GM20431 (cell line): Measurements from ENCODE around the gene RGL2.

Source experiments
- in situ Hi-C: fragments of 300-500 bp; cut with MseI, MboI; formaldehyde crosslinking; loops from one replicate; pipeline ENCODE4 v1.15.0; 2020; ENCODE audit warnings: low sequenced_read_pairs; ENCODE audit not compliant: unreplicated experiment

Gene RGL2

DNA sequence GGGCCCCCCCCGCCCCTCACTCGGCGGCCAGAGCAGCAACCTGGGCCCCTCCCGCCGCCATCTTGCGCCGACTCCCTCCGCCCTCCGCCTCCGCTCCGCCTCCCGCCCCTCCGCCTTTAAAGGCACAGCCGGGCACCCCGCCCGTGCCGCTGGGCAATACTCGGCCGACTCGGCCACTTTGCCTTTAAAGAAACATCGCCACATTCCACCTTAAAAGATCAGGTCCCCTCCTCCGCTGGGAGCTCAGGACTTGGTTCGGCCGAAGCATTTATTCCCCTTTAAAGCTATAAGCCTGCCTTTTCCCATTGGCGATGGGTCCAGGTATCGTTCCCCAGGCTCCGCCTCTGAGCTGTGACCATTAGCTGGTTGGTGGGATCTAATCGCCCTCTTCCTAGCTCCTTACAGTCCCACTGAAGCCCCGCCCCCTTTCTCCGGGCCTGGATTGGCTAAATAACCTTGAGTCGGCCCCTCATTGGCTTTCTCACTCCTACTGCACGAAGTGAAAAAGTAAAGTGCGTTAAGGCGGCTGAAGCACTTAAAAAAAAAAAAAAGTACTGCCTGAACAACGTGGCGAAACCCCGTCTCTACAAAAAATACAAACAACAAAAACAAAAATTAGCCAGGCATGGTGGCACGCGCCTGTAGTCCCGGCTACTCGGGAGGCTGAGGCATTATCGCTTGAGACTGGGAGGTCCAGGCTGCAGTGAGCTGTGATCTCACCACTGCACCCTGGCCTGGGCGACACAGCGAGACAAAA lies 19.1 kb upstream of the RGL2 start, which contains the start of gene ZBTB22:
ZBTB22 (minus strand) TSS at position 76 of the 757 bp plus-strand sequence. CDS start 828 bp downstream, outside the sequence.
- in situ Hi-C loops: no loop called here

DNA sequence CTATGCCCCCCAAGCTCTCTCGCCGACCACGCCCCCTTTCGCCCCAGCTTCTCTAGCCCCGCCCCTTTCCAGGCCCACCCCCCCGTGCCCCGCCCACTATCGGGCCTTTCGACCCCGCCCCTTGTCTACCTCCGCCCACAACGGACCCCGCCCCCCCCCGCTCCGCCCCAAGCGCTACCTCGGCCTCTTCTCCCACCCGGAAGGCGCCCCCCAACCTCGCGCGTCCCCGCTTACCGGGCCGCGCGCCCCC lies 18.6 kb upstream of the RGL2 start:
- in situ Hi-C loops: no loop called here

DNA sequence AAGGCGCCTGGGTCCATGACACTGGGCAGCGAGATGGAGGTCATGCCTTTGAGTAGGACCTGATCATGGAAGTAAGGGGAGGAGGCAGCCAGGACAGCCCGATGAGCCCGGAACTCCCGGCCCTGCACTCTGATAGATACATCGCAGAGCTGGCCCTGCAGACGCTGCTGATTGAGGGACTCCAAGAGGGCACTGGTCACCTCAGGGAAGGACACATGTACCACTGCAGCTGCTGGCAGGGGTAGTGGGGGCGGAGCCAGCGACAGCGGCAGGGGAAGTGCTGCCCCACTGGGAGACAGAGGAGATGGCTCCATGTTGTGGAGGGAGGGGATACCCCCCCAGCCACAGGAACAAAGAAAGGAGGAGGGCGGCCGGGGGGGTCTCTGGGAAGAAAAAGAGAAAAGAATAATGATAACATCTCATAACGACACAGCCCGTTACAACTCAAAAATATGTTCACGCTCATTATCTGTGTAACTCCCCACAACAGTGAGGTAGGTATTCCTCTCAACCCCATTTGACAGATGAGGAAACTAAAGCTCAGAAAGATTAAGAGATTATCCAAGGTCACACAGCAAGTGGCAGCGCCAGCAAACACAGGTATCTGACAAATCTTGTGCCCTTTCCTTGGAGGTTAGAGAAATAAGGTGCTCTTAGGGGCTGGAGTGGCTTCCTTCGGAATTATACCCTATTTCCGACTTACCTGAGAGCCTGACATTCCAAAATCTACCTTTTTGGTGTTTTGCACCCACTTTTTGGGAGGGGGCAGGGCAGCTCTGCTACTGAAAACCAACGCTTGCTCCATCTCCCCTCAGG lies 18.1 kb upstream of the RGL2 start:
- in situ Hi-C loops: no loop called here

DNA sequence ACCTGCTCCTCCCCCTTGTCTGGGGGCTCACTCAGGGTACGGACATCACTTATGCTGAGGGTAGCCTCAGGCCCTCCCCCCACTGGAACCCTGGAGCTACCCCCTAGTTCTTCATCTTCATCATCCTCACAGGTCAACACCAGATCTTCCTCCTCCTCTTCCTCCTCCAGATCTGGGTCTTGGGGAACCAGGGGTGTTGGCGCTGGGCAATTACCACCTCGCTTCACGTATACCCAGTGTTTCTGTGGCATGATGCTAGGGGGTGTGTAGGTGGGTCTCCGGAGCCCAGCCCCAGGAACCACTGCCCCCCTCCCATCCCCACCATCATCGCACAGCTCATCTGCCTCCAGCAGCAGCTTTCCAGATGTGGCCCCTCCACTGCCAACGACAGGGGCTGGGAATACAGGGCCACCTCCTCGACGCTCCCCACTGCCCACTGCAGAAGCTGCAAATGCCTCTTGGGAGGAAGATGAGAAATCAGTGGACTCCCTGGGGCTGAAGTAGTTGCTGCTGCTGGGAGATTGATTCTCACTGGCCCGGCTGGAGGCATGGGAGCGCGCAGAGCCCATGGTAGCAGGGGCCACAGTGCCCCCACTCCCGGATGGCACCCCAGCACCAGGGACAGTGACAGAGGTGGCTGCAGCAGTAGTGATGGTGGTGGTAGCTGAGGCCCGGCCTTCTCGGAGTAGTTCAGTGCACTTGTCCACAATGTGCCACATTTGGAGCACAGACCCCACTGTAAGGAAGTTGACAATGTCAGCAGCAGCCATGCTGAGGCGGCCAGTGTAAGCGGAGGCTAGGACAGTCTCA lies 17.3 kb upstream of the RGL2 start:
- in situ Hi-C loops: no loop called here

DNA sequence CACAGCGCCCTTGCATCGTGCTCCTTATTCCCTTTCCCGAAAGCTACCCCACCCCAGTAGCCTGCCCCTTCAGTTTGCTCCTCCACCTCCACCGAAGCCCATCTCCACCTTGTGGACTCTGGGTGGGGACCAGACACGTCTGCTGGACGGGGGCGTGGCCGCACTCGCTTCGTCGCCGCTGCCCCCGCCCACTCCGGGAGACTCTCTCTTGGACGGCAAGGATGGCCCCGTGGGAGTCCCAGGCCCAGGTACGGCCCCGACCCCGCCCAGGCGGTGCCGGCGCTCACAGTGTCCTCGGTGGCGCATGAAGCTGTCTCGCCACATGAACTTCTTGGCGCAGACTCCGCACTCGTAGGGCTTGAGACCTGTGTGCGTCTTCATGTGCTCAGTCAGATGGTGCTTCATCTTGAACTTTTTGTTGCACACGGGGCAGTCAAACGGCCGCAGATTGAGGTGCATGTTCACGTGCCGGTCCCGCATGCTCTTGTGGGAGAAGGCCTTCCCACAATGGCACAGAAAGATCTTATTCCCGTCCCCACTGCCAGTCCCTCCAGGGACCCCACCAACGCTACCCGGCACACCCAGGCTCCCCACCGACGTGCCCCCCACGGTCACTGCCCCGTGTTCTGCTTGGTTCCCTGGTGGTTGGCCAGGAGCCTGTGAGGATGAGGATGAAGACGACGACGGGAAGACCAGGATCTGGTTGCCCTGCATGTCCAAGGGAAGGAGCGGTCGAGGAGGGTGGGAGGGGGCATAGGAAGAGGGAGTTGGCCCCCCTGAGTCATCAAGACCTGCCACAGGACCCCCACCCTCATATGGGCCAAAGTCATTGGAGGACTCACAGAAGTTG lies 16.4 kb upstream of the RGL2 start:
- in situ Hi-C loops: no loop called here

DNA sequence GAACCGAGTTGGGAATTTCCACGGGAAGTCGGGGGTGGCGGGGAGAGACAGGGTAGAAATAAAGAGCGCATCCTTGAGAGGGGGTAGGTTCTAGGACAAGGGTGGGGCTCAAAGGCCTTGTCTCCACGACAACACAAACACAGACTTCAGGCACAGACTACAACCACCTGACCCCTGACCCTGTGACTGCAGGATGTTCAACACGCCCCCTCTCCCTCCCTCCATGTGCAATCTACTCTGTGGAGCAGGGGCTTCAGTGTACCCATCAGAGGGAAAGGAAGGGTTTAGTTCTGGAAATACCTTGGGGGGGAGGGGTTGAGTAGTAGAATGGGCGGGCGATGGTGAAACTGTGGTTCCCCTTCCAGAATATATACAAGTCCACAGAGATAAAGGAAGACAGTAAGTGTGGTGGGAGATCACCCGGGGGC lies 15.8 kb upstream of the RGL2 start:
- in situ Hi-C loops: no loop called here

DNA sequence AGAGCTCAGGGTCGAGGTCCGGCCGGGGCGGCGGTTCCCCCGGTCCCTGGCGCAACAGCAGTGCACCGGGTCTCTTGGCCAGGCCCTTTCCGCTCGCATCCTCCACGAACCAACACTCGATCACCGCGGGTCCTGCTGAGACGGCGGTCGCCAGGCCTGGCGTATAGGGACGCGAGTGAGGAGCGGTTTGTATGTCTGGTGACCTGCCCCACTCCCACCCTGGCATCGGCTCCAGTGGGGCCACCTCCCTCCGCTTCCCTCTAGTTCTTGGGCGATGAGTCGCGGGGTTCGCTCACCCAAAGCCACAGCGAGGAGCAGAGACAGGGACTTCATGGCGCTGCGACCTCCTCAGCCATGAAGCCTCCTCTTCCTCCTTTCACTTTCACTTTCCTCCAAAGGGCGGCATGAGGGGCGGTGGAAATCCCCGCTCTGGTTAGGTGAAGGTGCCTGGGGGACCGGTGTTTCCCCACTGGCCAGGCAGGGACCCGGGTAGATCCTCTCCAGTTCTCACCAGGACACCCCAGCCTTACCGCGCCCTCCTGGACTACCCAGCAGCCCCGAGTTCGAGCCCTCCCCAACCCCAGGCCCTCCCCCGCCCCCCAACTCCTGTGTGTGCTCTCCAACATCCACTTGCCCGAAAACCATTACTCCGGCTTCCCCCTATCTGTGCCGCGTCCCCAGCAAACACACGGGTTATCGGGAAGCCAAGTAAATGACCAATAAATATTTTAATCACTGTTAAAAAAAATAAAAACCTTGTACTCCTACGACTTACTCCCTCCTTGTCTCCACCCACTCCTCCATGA lies 15.2 kb upstream of the RGL2 start, which contains the start of gene TAPBP:
TAPBP (minus strand) TSS at position 370 of the 806 bp plus-strand sequence; CDS start at position 333, 37 bp downstream.
- in situ Hi-C loops: no loop called here

DNA sequence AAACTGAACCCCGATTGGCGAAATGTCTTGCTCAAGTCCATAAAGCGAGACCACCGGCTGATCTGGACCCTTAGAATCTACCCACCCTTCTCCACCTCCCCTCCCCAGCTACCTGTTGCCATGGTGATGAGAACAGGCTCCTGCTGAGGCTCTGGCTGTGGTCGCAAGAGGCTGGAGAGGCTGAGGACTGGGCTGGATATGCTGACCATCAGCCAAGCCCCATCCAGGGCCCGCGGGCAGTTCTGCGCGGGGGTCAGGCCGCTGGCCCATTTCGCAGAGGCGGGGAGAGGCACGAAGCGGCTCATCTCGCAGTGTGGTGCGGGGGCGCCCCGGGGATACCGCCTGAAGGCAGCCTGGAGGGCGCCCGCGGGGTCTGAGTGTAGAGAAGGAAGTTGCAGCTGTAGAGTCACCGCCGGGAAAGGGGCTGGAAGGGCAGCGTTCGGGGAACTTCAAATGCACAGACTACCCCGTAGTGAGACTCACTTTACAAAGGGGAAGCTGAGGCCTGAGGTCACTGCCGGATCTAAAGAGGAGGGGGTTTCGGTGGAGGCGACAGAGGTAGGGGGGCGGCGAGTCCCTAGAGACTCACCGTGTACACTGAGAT lies 14.5 kb upstream of the RGL2 start:
- in situ Hi-C loops: no loop called here

DNA sequence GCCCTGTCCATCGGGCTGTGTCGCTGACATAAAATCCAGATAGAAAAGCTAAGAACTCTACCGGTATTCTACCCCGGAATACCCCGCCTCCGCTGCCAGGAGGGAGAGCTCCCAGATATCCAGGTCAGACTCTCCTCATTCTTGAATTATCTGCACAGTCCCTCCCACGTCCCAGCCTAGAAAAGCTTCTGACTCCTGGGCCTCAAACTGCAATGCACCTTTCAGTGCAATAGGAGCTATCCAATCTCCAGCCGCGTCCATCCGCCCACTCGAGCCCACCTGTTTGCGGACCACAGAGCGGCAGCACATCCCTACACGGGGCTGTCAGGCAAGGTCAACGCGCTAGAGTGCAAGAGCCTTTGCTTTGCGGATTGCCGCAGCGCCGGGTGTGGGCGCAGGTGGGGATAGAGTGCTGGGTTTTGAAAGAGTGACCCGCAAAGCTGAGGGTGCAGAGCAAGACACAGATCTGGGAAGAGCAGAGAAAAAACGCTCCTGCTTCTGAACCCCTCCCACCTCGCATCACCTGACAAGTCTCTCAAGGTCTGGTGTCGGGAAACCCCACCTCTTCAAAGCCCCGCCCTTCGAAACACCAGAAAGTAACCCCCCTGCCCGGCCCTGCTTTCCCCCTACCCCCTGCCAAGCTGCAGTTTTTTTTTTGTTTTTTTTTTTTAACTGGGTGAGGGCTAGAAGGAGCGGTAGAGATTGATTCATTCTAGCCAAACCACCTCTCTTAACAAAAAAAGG lies 13.8 kb upstream of the RGL2 start:
- in situ Hi-C loops: no loop called here

DNA sequence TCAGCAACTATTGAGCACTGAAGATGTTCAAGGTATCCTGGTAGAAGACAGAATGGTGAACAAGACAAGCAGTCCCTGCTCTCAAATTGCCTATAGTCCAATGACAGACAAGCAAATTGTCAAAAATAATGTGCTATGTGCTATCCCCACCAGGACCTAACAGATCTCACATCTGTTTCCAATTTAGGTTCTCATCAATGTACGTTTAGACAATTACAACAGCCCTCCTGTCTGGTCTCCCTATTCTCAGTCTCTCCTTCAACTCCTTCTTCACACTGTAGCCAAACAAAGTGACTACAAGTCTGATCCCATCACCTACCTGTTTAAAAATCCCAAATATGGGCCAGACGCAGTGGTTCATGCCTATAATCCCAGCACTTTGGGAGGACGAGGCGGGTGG lies 7.6 kb upstream of the RGL2 start:
- in situ Hi-C loops: no loop called here

DNA sequence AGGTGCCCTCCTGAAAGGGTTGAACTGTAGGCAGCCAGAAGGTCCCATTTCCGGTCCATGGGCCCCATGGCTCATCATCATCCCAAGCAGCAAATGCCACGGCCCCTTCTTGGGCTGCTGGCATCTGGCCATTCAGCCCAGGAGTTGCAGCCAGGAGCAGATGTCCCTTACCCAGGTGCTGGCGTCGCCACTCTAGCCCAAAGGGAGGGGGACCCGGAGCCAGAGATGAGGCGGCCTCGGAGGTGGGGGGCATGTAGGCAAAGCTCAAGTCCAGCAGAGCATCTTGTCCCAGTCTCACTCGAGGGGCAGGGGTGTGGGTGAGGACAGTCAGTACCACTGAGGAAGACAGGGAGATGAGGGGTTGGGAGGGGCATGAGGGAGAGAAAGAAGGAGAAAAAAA lies 6.3 kb upstream of the RGL2 start:
- in situ Hi-C loops: no loop called here

DNA sequence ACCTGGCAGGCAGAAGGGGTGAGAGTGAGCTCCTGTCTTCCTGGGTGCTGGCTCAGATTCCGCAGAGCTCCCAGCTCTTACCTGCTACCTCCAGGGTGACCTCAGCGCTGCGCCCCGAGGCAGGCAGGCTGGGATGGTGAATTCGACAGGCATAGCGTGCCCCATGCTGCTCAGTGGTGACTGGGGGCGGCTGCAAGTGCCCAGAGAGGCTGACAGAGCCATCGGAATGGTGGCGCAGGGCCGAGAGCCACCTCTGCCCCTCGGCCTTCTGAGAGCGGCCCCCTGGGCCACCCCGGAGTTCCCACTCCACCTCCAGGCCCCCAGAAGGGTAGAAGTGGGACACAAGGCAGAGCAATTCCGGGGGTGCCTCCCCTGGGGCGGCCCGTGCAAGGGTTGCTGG lies 5.5 kb upstream of the RGL2 start:
- in situ Hi-C loops: no loop called here

DNA sequence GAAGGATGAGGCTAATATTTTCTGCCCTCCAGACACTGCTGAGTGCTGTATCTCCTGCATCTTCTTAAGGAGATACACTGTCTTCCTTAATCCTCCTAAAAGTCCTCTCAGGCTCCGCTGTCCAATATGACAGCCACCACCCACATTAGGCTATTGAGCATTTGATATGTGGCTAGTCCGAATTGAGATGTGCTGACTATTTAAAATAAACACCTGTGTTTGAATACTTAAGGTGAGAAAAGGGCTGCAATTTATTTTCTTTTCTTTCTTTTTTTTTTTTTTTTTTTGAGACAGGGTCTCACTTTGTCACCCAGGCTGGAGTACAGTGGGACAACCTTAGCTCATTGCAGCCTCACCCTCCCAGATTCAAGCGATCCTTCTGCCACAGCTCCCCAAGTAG lies 3.1 kb upstream of the RGL2 start:
- in situ Hi-C loops: no loop called here

DNA sequence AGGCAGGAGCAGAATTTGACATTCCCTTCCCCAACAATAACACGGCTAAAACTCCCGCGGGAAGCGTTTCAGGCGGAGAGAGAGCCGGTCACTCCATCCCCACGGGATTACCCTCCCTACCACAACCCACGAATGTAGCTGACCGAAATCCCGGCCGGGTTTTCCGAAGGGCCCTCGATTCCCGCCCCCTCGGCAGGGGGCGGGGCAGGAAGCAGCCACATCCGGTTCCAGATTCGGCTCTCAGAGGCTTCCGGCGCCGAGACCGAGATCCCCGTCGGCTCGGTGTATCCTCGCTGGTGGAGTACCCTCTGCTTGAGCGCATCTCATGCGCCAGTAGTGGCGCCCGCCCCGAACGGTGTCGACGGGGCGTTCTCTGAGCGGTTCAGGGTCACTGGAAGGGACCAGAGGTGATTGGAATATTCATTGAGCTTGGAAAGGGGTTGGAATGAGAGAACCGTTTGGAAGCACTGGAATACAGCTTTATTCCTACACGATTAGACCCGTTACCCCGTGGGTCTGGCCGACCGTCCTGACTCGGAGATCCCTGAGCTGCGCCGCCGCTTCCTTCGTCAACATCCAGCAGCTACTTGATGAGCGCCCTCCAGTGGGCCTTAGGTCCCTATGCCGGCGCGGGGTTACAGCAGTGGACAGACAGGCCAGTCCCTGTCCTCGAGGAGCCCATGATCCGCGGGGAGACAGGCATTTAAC lies 649 bp upstream of the RGL2 start:
- in situ Hi-C loops: no loop called here

DNA sequence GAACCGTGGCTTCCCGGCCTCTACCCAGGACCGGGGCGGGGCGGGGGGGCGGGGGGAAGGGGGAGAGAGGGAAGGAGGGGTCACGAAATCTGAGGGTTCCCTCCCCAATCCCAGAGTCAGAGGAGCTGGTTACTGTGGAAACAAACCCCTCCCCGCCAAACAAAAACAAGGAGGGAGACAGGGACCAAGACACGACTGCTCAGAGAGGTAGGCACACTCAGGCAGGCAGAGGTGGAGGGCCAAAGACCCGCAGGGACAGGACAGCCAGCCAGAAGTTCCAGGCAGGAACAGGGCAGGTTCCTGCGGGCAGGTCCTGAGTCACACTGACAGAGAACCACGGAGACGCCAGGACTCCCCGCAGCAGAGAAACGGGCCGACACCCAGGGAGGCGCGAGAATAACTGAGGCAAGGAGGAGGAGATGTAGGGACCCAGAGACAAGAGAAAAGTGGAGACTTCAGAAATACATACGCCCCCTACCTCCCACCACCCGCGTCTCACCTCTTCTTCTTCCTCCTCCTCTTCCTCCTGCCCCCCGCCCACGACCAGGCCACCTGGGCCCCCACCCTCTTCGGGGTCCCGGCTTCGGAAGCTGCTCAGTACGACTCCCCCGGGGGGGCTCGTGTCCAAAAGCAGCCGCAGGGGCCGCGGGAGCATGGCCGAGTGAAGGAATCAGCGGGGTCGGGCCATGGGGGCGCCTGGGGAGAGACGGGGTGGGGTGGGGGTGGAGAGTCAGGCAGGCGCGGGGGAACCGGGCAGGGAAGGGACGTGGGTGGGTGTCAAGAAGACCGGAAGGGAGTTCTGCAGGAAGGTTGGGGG lies 578 bp downstream of the RGL2 start:
- in situ Hi-C loops: no loop called here

DNA sequence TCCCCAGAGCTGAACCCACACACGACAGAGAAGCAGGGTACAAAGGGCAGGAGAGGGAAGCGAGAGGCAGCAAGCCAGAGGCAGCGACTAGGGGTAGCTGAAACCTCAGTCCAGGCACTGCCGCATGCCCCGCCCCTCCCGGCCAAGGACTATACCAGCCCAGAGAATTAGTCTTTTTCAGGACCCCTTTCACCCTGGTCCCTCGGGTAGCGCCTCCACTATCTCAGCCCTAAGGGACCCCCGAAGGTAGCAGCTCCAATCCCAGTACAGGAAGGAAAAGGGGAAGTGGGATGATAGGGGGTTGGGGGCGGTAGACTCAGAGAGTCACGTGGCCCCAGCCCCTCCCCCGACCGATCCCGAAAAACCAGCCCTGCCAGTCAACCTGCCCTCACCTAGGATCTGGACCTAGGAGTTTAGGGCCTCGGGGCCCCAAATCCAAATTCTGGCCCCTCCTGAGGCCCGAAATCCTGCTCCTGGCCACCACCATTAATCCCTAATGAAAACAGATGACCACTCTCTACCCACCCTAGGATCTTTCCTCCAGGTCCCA lies 1.3 kb downstream of the RGL2 start:
- in situ Hi-C loops: no loop called here
